Cardiac muscle cell (in vitro differentiated cells and primary cell): ENCODE results near the gene SLC2A11. TPM values are rescaled to one million over a fixed set of nuclear protein-coding genes. Genes with fewer than 3 reads are reported as not detected.

Experiments used
- DNase-seq, 2 donors: peaks; one replicate each; pipeline versions ENCODE4 v3.0.0 to v3.0.0-alpha.2; 2010 to 2017; ENCODE audit warnings: low read depth in 1 of 2, low spot score in 1 of 2
- H3K27ac ChIP-seq: fragments of 200-600 bp; sonication (generic); 2 replicates; pipeline ENCODE4 v1.5.1; 2016
- H3K27me3 ChIP-seq: fragments of 200-600 bp; sonication (generic); 2 replicates; pipeline ENCODE4 v1.6.0; 2016; ENCODE audit warnings: control low read depth
- H3K36me3 ChIP-seq: fragments of 200-600 bp; sonication (generic); 2 replicates; pipeline ENCODE4 v1.5.1; 2016; ENCODE audit warnings: control low read depth
- H3K4me1 ChIP-seq: fragments of 200-600 bp; sonication (generic); 2 replicates; pipeline ENCODE4 v1.8.1; 2017; ENCODE audit warnings: low read depth, mild to moderate bottlenecking, mixed run types
- H3K4me3 ChIP-seq: fragments of 200-600 bp; sonication (generic); 2 replicates; pipeline ENCODE4 v1.5.1; 2016; ENCODE audit warnings: mild to moderate bottlenecking
- H3K9me3 ChIP-seq: fragments of 200-600 bp; sonication (generic); 2 replicates; pipeline ENCODE4 v1.5.1; 2017; ENCODE audit warnings: low read depth, mild to moderate bottlenecking, control low read depth
- CTCF ChIP-seq: IDR thresholded peaks from 2 replicates; pipeline ENCODE4 v1.5.1; 2012; ENCODE audit warnings: low read depth, mild to moderate bottlenecking, low read length
- polyA plus RNA-seq: library from polyadenylated mRNA; unstranded; fragments of >200 nt; fragmentation: Nextera tagmentation; extraction: Ambion mirVana; gene quantifications from 2 replicates; pipeline ENCODE4 v1.2.1, GENCODE V29; 2016
- total RNA-seq: library from RNA; depleted of rRNA; stranded (reverse); fragments of >200 nt; gene quantifications from 2 replicates; pipeline ENCODE4 v1.2.3, GENCODE V29; 2016

SLC2A11 gene
- total and polyA plus RNA-seq, 2 experiments from 2014 or later, result 28.5 to 37.9 TPM

DNA sequence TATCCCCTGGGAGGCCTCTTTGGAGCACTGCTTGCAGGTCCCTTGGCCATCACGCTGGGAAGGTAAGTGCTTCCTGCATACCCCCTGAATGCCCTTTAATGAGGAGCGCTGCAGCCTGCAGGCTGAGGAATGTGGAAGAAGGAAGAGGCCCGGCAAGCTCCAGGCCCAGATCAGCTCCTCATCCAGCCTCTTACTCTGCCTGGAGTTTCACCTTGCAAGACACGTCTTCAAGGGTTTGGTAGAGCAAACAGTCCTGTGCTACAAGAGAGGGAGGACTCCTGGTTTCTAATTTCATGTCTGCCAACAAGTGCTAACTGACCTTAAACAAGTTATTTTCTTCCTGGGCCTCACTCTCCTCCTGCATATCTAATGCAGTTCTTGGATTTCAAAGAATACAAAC, 10.9 kb downstream of the SLC2A11 start:
- Histone ChIP-seq H3K27me3 (no peaks in the 10 kb centered on the region), H3K4me3 (no peak overlapping the region), H3K9me3 (no peaks in the 10 kb centered on the region)

DNA sequence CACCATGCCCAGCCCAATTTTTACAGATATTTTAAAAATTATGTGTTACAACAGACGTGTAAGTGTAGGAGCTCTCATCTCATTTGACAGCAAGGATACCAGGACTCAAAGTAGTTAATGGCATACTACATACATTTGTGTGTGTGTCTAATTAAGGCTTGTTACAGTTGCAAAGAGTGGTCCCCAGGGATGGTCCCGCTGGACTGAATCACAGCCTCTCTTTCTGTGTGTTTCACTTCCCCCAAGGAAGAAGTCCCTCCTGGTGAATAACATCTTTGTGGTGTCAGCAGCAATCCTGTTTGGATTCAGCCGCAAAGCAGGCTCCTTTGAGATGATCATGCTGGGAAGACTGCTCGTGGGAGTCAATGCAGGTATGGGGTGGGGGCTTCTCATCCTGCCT, 17.2 kb downstream of the SLC2A11 start:
- Histone ChIP-seq H3K27ac (no peak overlapping the region), H3K27me3 (no peaks in the 10 kb centered on the region), H3K36me3 (peaks cover 18% of the 10 kb centered on the region), H3K4me3 (no peak overlapping the region), H3K9me3 (no peaks in the 10 kb centered on the region), H3K4me1 (no peaks in the 10 kb centered on the region)
- TF ChIP-seq CTCF, result no peak
- DNase-seq, result no peak

More for the DNA sequence above, 10.9 kb downstream of the SLC2A11 start:
- no peak for DNase-seq
- Histone ChIP-seq H3K27ac (no peak overlapping the region), H3K36me3 (peaks cover 23% of the 10 kb centered on the region), H3K4me1 (no peaks in the 10 kb centered on the region)
- no peak for TF ChIP-seq CTCF

GRCh38 chr22:23875801-23876200, 18.1 kb downstream of the SLC2A11 start:
- Histone ChIP-seq H3K4me3 (no peak overlapping the region), H3K9me3 (no peaks in the 10 kb centered on the region), H3K36me3 (peaks cover 16% of the 10 kb centered on the region), H3K27ac (no peak overlapping the region), H3K27me3 (no peaks in the 10 kb centered on the region), H3K4me1 (no peaks in the 10 kb centered on the region)
- TF ChIP-seq CTCF, result no peak
- no peak for DNase-seq

DNA sequence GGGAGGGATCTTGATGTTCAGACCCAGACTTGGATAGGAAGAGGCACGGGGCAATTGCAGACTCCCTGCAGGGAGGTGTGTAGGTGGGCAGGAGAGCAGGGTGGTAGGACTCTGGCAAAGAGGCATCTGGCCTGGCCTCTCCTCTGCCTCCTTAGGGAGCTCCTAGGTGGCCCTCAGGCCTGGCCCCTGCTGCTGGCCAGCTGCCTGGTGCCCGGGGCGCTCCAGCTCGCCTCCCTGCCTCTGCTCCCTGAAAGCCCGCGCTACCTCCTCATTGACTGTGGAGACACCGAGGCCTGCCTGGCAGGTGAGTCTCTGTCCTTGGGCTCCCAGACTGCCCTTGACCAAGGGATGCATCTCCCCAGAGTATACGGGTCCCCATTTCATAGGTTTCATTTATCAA, 19.9 kb downstream of the SLC2A11 start:
- Histone ChIP-seq H3K36me3 (peaks cover 18% of the 10 kb centered on the region), H3K27me3 (no peaks in the 10 kb centered on the region), H3K9me3 (no peaks in the 10 kb centered on the region), H3K27ac (no peak overlapping the region), H3K4me1 (no peaks in the 10 kb centered on the region), H3K4me3 (no peak overlapping the region)
- DNase-seq, result no peak
- TF ChIP-seq CTCF, result no peak

DNA sequence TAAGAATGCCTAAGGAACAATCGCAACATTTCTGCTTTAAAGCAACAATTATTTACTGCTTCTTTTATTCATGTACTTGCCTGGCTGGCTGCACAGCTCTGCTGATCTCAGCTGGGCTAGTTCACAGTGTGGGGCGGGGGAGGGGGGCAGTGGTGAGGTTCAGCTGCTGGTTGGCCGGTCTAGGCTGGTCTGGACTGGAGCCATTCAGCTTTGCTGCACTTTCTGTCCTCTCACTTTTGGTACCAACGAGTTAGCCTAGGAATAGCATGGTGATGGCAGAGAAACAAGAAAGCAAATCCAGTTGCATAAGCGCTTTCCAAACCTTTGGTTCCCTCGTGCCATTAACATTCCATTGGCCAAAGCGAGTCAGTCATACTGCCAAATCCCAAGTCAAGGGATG, 20.5 kb downstream of the SLC2A11 start:
- Histone ChIP-seq H3K4me1 (no peaks in the 10 kb centered on the region), H3K4me3 (no peak overlapping the region), H3K27me3 (no peaks in the 10 kb centered on the region), H3K9me3 (no peaks in the 10 kb centered on the region), H3K36me3 (peaks cover 22% of the 10 kb centered on the region), H3K27ac (no peak overlapping the region)
- DNase-seq, result no peak
- no peak for TF ChIP-seq CTCF

DNA sequence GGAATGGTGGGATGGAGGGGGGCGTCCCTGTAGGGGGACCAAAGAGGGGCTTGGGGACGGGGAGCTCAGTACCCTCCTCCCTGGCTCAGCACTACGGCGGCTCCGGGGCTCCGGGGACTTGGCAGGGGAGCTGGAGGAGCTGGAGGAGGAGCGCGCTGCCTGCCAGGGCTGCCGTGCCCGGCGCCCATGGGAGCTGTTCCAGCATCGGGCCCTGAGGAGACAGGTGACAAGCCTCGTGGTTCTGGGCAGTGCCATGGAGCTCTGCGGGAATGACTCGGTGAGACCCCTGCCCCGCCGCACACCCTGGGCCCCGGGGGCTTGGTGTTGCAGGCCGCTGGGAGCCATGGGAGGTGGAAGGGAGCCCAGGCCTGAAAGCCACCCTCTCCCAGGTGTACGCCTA, 24.7 kb downstream of the SLC2A11 start:
- DNase-seq, result no peak
- TF ChIP-seq CTCF, result no peak
- no peaks in the 10 kb centered on the region for H3K27me3 ChIP-seq

More for the DNA sequence above, 24.7 kb downstream of the SLC2A11 start:
- Histone ChIP-seq H3K27ac (no peak overlapping the region), H3K36me3 (peaks cover 13% of the 10 kb centered on the region), H3K4me1 (no peaks in the 10 kb centered on the region), H3K4me3 (no peak overlapping the region), H3K9me3 (no peaks in the 10 kb centered on the region)
